HG03064 (cell line): ENCODE data around the gene PIK3CB.

Experiments
- ATAC-seq: cut with Tn5 transposase; IDR thresholded peaks from one replicate; pipeline ENCODE4 v1.9.1; 2021; ENCODE audit warnings: low read depth; ENCODE audit not compliant: unreplicated experiment

Gene PIK3CB

GRCh38 chr3:138768125-138768524, 66.6 kb downstream of the PIK3CB start:
- ATAC-seq: no peak

DNA sequence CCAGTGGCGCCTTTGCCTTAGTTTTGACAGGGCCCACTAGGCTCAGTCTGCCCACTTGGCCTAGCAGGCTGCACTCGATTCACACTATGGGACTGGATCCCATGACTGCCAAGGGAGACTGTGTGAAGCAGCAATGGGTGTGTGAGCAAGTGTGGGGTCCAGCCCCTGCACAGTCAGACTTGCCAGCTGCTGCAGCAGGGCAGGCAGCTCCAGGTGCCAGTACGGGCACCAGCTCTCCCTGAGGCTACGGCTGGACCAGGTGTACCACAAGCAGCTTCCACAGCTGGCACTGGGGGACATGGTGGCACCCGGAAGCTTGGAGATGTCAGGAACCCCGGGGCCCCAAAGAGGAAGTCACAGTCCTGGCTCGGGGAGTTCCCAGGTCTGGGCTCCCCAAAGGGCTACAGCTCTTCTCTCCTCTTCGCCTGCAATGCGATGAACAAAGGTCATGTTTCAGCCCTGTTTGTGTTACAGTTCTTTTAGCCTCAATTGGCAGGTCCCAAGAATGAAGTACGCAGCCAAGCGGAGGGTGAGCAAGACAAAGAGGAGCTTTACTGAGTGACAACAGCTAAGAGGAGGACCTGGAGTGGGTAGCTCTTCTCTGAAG, 67.1 kb downstream of the PIK3CB start:
- no peak for ATAC-seq

DNA sequence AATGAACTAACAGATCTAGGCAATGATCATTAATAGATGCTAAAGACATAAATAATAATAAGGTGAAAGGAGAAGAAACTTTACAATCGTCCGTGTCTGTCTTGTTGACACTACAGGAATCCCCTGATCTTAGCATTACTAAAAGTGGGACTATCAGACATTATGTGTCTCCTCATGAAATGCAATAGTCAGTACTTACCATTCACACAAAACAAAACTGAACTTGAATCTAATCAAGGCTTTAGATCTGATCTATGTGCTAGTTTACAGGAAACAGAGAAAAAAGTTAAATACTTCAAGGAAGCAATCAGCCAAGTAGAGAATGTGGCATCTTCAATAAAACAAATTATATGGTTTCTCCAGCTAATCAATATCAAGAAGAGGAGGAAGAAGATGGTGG, 73.7 kb downstream of the PIK3CB start:
- no peak for ATAC-seq

DNA sequence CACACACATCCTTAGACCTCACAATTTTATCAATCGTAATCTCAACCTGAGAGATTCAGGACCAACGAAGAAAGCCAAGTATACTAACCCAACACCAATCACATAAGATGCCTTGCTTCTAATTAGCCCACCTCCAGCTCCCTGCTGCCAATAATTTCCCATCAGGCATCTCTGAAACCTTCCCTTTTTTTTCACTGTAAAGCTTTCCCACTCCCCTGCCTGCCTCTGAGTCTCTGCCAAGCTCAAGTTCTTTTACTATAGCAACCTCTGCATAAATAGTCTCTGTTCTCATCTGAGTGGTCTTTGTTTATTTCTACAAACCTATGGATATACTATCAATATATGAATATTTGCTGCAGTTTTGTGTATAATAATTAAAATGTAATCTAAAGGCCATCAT, 86.5 kb downstream of the PIK3CB start:
- ATAC-seq: no peak

- no peak for ATAC-seq
These were observed 87.5 kb downstream of the PIK3CB start for GRCh38 chr3:138747225-138747624.

GRCh38 chr3:138740072-138740471, 94.7 kb downstream of the PIK3CB start:
- ATAC-seq: no peak

DNA sequence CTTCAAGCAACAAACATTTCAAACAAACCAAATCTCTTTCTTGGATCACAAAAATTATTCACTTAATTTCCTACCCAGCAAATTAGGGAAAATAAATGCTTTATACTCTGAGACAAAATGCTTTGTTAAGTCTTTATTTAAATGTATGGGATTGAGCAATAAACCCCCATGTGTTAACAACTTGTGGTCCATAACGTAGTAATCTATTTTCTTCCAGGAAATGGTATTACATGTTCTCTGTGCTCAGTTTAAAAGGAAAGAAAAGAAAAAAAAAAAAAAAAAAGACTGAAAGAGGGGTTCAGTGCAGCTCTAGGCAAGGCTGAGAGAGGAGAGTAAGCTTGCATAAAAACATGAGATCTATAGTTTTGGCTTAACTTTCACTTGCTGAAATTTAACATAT, 102.3 kb downstream of the PIK3CB start:
- no peak for ATAC-seq

GRCh38 chr3:138726946-138727730, 107.6 kb downstream of the PIK3CB start:
- ATAC-seq: no peak

DNA sequence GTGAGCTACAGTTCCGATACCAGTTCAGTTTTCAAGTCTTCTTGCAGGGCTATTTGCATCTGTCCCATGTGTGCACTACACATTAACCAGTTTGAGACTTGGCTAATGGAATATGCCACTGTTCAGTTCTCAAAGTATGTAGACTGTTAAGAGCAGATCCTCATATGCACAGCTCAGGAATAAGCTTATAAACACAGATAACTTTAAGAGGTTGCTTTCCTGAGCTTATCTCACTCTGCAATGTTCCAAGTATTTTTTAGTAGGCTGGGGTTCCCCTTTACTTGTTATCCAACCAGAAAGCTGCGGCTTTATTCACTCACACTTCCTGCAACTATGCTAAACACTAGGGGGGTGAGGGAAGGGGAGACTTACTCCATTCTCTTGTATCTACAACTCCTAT, 108.7 kb downstream of the PIK3CB start:
- peak; percentile 53 for ATAC-seq

GRCh38 chr3:138725116-138725515, 109.6 kb downstream of the PIK3CB start:
- no peak for ATAC-seq

DNA sequence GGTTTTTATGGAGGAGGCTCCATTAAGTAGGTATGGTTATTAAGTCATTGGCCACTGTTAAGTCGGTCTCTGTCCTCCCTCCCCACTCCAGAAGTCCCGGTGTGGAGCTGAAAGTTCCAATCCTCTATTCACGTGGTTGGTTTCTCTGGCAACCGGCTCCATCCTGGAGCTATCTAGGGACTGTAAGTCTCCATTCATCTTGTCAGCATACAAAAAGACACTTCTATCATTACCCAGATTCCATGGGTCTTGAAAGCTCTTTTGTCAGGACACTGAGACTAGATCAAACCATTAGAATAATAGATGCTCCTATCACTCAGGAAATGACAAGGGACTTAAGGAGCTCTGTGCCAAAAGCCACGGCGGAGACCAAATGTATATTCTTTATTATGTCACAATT, 110.3 kb downstream of the PIK3CB start:
- no peak for ATAC-seq

GRCh38 chr3:138718849-138719248, 115.9 kb downstream of the PIK3CB start:
- ATAC-seq: no peak

DNA sequence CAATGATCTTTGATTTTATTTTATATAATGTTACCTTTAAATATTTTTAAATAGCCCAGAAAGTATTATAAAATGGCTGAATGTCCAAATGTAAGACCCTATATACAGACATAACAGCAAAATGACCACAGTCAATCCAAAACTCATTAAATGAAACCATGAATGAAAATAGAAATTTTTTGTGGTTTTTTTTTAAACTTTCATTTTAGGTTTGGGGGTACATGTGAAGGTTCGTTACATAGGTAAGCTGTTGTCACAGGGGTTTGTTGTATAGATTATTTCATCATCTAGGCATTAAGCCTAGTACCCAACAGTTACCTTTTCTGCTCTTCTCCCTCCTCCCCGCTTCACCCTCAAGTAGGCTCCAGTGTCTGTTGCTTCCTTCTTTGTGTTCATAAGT, 117.4 kb downstream of the PIK3CB start:
- ATAC-seq: no peak

DNA sequence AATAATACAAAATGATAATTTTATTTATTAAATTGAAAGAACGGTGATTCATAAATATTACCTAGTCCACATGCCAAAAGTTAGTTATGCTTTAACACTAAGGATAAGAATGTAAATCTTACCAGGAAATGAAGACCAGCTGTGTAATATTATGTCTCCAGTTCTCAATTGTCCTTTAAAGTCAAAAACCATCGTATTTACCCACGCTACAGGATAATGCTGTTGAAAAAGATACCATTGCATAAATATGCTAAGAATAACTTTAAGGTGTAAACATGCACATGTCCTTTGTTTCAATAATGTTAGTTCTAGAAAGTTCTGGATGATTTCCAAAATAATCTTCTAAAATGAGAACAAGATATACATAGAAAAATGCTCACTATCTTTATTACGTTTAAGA, 122.6 kb downstream of the PIK3CB start:
- ATAC-seq: no peak

DNA sequence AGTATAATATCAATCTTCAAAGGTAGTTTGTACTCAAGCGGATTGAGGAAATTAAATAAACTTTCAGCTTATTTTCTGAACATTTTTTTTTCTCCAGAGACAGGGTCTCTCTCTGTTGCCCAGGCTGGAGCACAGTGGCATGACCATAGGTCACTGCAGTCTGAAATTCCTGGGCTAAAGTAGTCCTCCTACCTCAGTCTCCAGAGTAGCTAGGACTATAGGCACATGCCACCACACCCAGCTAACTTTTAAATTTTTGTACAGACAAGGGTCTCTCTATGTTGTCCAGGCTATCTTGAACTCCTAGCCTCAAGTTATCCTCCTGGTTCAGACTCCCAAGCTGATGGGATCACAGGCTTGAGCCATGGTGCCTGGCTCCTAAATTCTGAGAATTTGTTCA, 129.1 kb downstream of the PIK3CB start:
- ATAC-seq: no peak

GRCh38 chr3:138696666-138697370, 137.9 kb downstream of the PIK3CB start:
- no peak for ATAC-seq

- no peak for ATAC-seq
These were observed 140.3 kb downstream of the PIK3CB start for GRCh38 chr3:138694287-138695007.

GRCh38 chr3:138692152-138692551, 142.6 kb downstream of the PIK3CB start:
- ATAC-seq: no peak

DNA sequence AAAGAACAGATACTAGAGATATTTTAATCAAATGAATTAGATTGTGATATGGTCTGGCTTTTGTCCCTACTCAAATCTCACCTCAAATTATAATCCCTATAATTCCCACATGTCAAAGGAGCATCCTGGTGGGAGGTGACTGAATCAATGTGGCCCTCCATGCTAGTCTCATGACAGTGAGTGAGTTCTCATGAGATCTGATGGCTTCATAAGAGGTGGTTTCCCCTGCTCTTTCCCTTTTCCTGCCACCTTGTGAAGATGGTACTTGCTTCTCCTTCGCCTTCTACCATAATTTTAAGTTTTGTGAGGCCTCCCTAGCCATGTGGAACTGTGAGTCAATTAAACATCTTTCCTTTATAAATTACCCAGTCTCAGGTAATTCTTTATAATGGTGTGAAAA, 143.4 kb downstream of the PIK3CB start:
- ATAC-seq: no peak

- ATAC-seq: no peak
These were observed 144.7 kb downstream of the PIK3CB start for GRCh38 chr3:138690036-138690435.

DNA sequence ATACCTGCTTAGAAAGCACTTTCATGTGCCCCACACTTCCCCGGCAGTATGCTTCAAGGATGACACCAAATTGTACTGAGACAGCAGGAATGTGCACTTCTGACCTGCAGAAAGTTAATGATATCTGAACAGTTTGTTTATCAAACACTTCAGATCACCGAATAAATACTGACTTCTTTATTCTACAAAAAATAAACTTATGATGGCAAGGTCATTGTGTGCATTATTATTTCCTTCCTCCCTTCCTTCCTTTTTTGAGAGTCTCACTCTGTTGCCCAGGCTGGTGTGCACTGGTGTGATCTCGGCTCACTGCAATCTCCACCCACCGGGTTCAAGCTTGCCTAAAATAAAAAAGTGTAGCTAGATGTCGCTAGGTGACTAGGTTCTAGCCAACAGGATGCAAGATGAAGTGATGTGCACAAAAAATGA, 145.8 kb downstream of the PIK3CB start:
- no peak for ATAC-seq
